Hepatocyte (in vitro differentiated cells): ENCODE results near the gene UBE2N. TPM values are rescaled to one million over a fixed set of nuclear protein-coding genes. Genes with fewer than 3 reads are reported as not detected.

Experiments
- DNase-seq: peaks from one replicate; pipeline ENCODE4 v3.0.0-alpha.2; 2016; ENCODE audit warnings: low spot score
- H2AFZ ChIP-seq: fragments of 200-600 bp; sonication (generic); 2 replicates; pipeline ENCODE4 v1.6.0; 2016; ENCODE audit warnings: antibody characterized with exemption, mild to moderate bottlenecking
- H3K27ac ChIP-seq: fragments of 200-600 bp; sonication (generic); 2 replicates; pipeline ENCODE4 v1.5.1; 2016; ENCODE audit warnings: mild to moderate bottlenecking
- H3K27me3 ChIP-seq: fragments of 200-600 bp; sonication (generic); 2 replicates; pipeline ENCODE4 v1.6.1; 2016
- H3K36me3 ChIP-seq: fragments of 200-600 bp; sonication (generic); replicated peaks from 2 replicates; pipeline ENCODE4 v1.5.1; 2016; ENCODE audit warnings: low read depth; ENCODE audit not compliant: insufficient read depth
- H3K4me1 ChIP-seq: fragments of 200-600 bp; sonication (generic); 2 replicates; pipeline ENCODE4 v1.5.1; 2016; ENCODE audit warnings: mild to moderate bottlenecking, moderate library complexity; ENCODE audit not compliant: insufficient read depth
- H3K4me2 ChIP-seq: fragments of 200-600 bp; sonication (generic); 2 replicates; pipeline ENCODE4 v1.6.0; 2016
- H3K4me3 ChIP-seq: fragments of 200-600 bp; sonication (generic); 2 replicates; pipeline ENCODE4 v1.5.1; 2016; ENCODE audit warnings: mild to moderate bottlenecking
- H3K79me2 ChIP-seq: fragments of 200-600 bp; sonication (generic); 2 replicates; pipeline ENCODE4 v1.6.0; 2017; ENCODE audit warnings: mild to moderate bottlenecking
- H3K9me2 ChIP-seq: fragments of 200-600 bp; sonication (generic); replicated peaks from 2 replicates; pipeline ENCODE4 v1.6.0; 2017; ENCODE audit warnings: mild to moderate bottlenecking; ENCODE audit not compliant: insufficient read depth
- H3K9me3 ChIP-seq: fragments of 200-600 bp; sonication (generic); 2 replicates; pipeline ENCODE4 v1.5.1; 2016; ENCODE audit warnings: low read depth, mild to moderate bottlenecking
- H4K20me1 ChIP-seq: fragments of 200-600 bp; sonication (generic); 2 replicates; pipeline ENCODE4 v1.6.0; 2016; ENCODE audit warnings: mild to moderate bottlenecking; ENCODE audit not compliant: insufficient read depth, poor library complexity, severe bottlenecking
- CTCF ChIP-seq: fragments of 200-600 bp; sonication (generic); IDR thresholded peaks from 2 replicates; pipeline ENCODE4 v1.5.1; 2016; ENCODE audit warnings: antibody characterized with exemption, mild to moderate bottlenecking; ENCODE audit not compliant: poor library complexity
- EZH2 ChIP-seq: fragments of 200-600 bp; sonication (generic); IDR thresholded peaks from 2 replicates; pipeline ENCODE4 v1.6.1; 2016; ENCODE audit warnings: antibody characterized with exemption, mild to moderate bottlenecking, borderline replicate concordance
- EZH2phosphoT487 ChIP-seq: fragments of 200-600 bp; sonication (generic); IDR thresholded peaks from one replicate; pipeline ENCODE4 v1.6.1; 2018; ENCODE audit warnings: antibody characterized with exemption, mild to moderate bottlenecking, low read depth, moderate library complexity; ENCODE audit not compliant: unreplicated experiment, severe bottlenecking
- WGBS: methylation state at CpG from one replicate; pipeline ENCODE4 v1.1.6; 2016; ENCODE audit warnings: low lambda C conversion rate; ENCODE audit errors: missing lambda C conversion rate; 5-methylcytosine and 5-hydroxymethylcytosine counted together
- polyA plus RNA-seq: library from polyadenylated mRNA; unstranded; fragments of >200 nt; fragmentation: Nextera tagmentation; extraction: Ambion mirVana; gene quantifications from 2 replicates; pipeline ENCODE4 v1.2.1, GENCODE V29; 2016
- total RNA-seq: library from RNA; depleted of rRNA; stranded (reverse); fragments of >200 nt; gene quantifications from 2 replicates; pipeline ENCODE4 v1.2.3, GENCODE V29; 2014

Gene UBE2N
- total and polyA plus RNA-seq, 2 experiments from 2014 or later, result 59.1 to 121 TPM

GRCh38 chr12:93427779-93428564, 13.8 kb downstream of the UBE2N start:
- 76% methylated on average over 5 of the region's 5 CpGs for WGBS
- Histone ChIP-seq H3K9me2 (no peaks in the 10 kb centered on the region), H3K27me3 (no peaks in the 10 kb centered on the region), H3K9me3 (no peaks in the 10 kb centered on the region), H2AFZ (no peak overlapping the region), H4K20me1 (peaks cover 79% of the 10 kb centered on the region), H3K4me3 (no peak overlapping the region), H3K27ac (peak overlapping the region; percentile 59), H3K4me1 (peaks cover 13% of the 10 kb centered on the region), H3K79me2 (peaks cover 100% of the 10 kb centered on the region), H3K4me2 (peak overlapping the region; percentile 19), H3K36me3 (no peaks in the 10 kb centered on the region)
- DNase-seq, result no peak
- TF ChIP-seq EZH2phosphoT487 (no peak), CTCF (no peak), EZH2 (no peak)

- peaks cover 78% of the 10 kb centered on the region for H4K20me1 ChIP-seq
- TF ChIP-seq EZH2phosphoT487 (no peak), CTCF (no peak), EZH2 (no peak)
- no peak overlapping the region for H3K27ac ChIP-seq
- no peak for DNase-seq
- H3K4me2 ChIP-seq, result peak overlapping the region; percentile 6
- H3K27me3 ChIP-seq, result no peaks in the 10 kb centered on the region
- no peaks in the 10 kb centered on the region for H3K9me3 ChIP-seq
- H3K9me2 ChIP-seq, result no peaks in the 10 kb centered on the region
- H2AFZ ChIP-seq, result no peak overlapping the region
- peaks cover 100% of the 10 kb centered on the region for H3K79me2 ChIP-seq
- H3K4me1 ChIP-seq, result peaks cover 13% of the 10 kb centered on the region
- H3K36me3 ChIP-seq, result no peaks in the 10 kb centered on the region
- no peak overlapping the region for H3K4me3 ChIP-seq
- 52% methylated on average over 1 of the region's 1 CpG for WGBS
These were observed 15.3 kb downstream of the UBE2N start for GRCh38 chr12:93426412-93426805.

GRCh38 chr12:93425736-93426411, 15.9 kb downstream of the UBE2N start:
- Histone ChIP-seq H3K27me3 (no peaks in the 10 kb centered on the region), H2AFZ (no peak overlapping the region), H3K4me3 (no peak overlapping the region), H3K79me2 (peaks cover 100% of the 10 kb centered on the region), H4K20me1 (peaks cover 75% of the 10 kb centered on the region), H3K4me1 (peaks cover 13% of the 10 kb centered on the region), H3K4me2 (no peak overlapping the region), H3K9me2 (no peaks in the 10 kb centered on the region), H3K27ac (no peak overlapping the region), H3K9me3 (no peaks in the 10 kb centered on the region), H3K36me3 (no peaks in the 10 kb centered on the region)
- WGBS, result 78% methylated on average over 8 of the region's 8 CpGs
- TF ChIP-seq CTCF (no peak), EZH2phosphoT487 (no peak), EZH2 (no peak)
- DNase-seq, result no peak
